ENCODE measurements around the gene MMP2.

Gene MMP2

GRCh38 chr16:55478827-55479429, at the start of gene MMP2:
Gene MMP2, plus strand, starts transcription at chr16:55479198. Its CDS starts 282 bp downstream, at chr16:55479480.
- no peak for DNase-seq (ENCODE audit: low read depth in 3 of 3)

GRCh38 chr16:55433030-55433429, 46.0 kb upstream of the MMP2 start:
- DNase-seq (ENCODE audit: low read depth in 3 of 3), result no peak

- DNase-seq (ENCODE audit: low read depth in 3 of 3), result no peak
Measured at GRCh38 chr16:55433535-55433934, 45.5 kb upstream of the MMP2 start.

GRCh38 chr16:55434000-55434399, 45.0 kb upstream of the MMP2 start:
- DNase-seq (ENCODE audit: low read depth in 3 of 3), result no peak

GRCh38 chr16:55435387-55435786, 43.6 kb upstream of the MMP2 start:
- no peak for DNase-seq (ENCODE audit: low read depth in 3 of 3)

- DNase-seq (ENCODE audit: low read depth in 3 of 3), result no peak
Measured at GRCh38 chr16:55436587-55436986, 42.4 kb upstream of the MMP2 start.

GRCh38 chr16:55437625-55438024, 41.4 kb upstream of the MMP2 start:
- DNase-seq (ENCODE audit: low read depth in 3 of 3), result no peak

GRCh38 chr16:55438281-55438680, 40.7 kb upstream of the MMP2 start:
- no peak for DNase-seq (ENCODE audit: low read depth in 3 of 3)

GRCh38 chr16:55439101-55439690, 39.8 kb upstream of the MMP2 start:
- no peak for DNase-seq (ENCODE audit: low read depth in 3 of 3)

- no peak for DNase-seq (ENCODE audit: low read depth in 3 of 3)
Measured at GRCh38 chr16:55443434-55444346, 35.3 kb upstream of the MMP2 start.

GRCh38 chr16:55444754-55445485, 34.1 kb upstream of the MMP2 start:
- DNase-seq (ENCODE audit: low read depth in 3 of 3), result no peak

GRCh38 chr16:55447231-55447630, 31.8 kb upstream of the MMP2 start:
- DNase-seq (ENCODE audit: low read depth in 3 of 3), result no peak

- DNase-seq (ENCODE audit: low read depth in 3 of 3), result no peak
Measured at GRCh38 chr16:55452996-55453395, 26.0 kb upstream of the MMP2 start.

GRCh38 chr16:55453909-55454308, 25.1 kb upstream of the MMP2 start:
- DNase-seq (ENCODE audit: low read depth in 3 of 3), result no peak

- DNase-seq (ENCODE audit: low read depth in 3 of 3), result no peak
Measured at GRCh38 chr16:55454861-55455260, 24.1 kb upstream of the MMP2 start.

GRCh38 chr16:55462241-55462640, 16.8 kb upstream of the MMP2 start:
- DNase-seq (ENCODE audit: low read depth in 3 of 3), result no peak

- DNase-seq (ENCODE audit: low read depth in 3 of 3), result no peak
Measured at GRCh38 chr16:55464375-55464774, 14.6 kb upstream of the MMP2 start.

- peak; percentile 67 to 82 (median 74) for DNase-seq (ENCODE audit: low read depth in 3 of 3)
Measured at GRCh38 chr16:55465077-55465896, 13.7 kb upstream of the MMP2 start.

GRCh38 chr16:55466209-55466608, 12.8 kb upstream of the MMP2 start:
- DNase-seq (ENCODE audit: low read depth in 3 of 3), result no peak

GRCh38 chr16:55467898-55468297, 11.1 kb upstream of the MMP2 start:
- no peak for DNase-seq (ENCODE audit: low read depth in 3 of 3)

- DNase-seq (ENCODE audit: low read depth in 3 of 3), result no peak
Measured at GRCh38 chr16:55468352-55468990, 10.5 kb upstream of the MMP2 start.
